ENCODE measurements around the gene C1orf21. TPM values are rescaled to one million over a fixed set of nuclear protein-coding genes. Genes with fewer than 3 reads are reported as not detected.
A peak's percentile ranks its signal among the peaks of the same experiment; 100 is the strongest.

C1orf21 gene
- total and polyA plus RNA-seq, 2 donors (not counting 3 experiments of a cell fraction or from before 2014, with no cell fraction given): 0.79 to 8.5 TPM

DNA sequence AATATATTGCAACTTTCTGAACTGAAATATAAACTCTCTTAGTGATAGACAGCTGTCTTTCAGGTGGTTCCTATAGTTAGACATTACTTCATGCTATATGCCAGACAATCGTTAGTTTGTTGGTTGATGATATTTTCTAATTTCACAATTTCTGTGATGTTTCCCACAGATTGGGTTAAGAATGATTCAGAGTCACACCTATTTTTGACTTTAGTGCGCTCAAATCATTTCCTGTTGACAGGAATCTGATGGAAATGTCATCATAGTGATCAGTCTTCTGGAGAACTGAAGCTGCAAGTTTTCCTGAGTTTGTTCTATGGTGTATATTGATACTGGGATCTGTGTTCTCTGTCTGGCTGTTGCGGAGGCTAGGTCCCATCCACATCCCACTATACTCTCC is 119.7 kb downstream of the C1orf21 start:
- no peaks in the 10 kb centered on the region for H3K27me3 ChIP-seq (ENCODE audit: control insufficient read depth in 2 of 2, insufficient read depth in 2 of 2, low read length in 2 of 2)
- H3K9me1 ChIP-seq (replicated peaks; ENCODE audit: control insufficient read depth, extremely low read depth, insufficient read depth, low read length): no peaks in the 10 kb centered on the region
- H3K4me2 ChIP-seq (ENCODE audit: insufficient read depth, low read length): no peak overlapping the region
- H3K9ac ChIP-seq (replicated peaks; ENCODE audit: extremely low read depth, insufficient read depth, low read length): no peak overlapping the region
- BruUV-seq (replicated peaks): no TSS peak
- H2AFZ ChIP-seq (ENCODE audit: low read depth, low read length): no peak overlapping the region
- intact Hi-C loops (cut with micrococcal nuclease): loop anchor here (2.0 kb wide), 1 partner anchor 18 kb away; no protein-coding TSS in a partner anchor
- H3K27ac ChIP-seq (ENCODE audit: insufficient read depth, low read depth, low read length): no peak overlapping the region
- no peaks in the 10 kb centered on the region for H3K79me2 ChIP-seq (ENCODE audit: control insufficient read depth, insufficient read depth, low read length)
- H3K4me1 ChIP-seq (ENCODE audit: control insufficient read depth, extremely low read depth, insufficient read depth, low read length): peaks cover 14% of the 10 kb centered on the region
- dilution Hi-C loops (cut with MboI; ENCODE audit: extremely low pct_ligation_motif_present, low sequenced_read_pairs): no loop called here
- H4K20me1 ChIP-seq (replicated peaks; ENCODE audit: control insufficient read depth, extremely low read depth, insufficient read depth, low read length): no peaks in the 10 kb centered on the region
- POLR2A ChIA-PET: no interaction called here
- H3K9me3 ChIP-seq (replicated peaks; ENCODE audit: control insufficient read depth, insufficient read depth, low read length): no peaks in the 10 kb centered on the region
- no peak for TF ChIP-seq EZH2 (IDR thresholded peaks at IDR 0.05; ENCODE audit: borderline replicate concordance, low read depth, low read length, severe bottlenecking)
- TF ChIP-seq POLR2AphosphoS5 (IDR thresholded peaks at IDR 0.05; ENCODE audit: insufficient read depth, low read depth, low read length): no peak
- TF ChIP-seq JUN (IDR thresholded peaks at IDR 0.05; ENCODE audit: borderline replicate concordance, insufficient read depth, insufficient read length, low read depth): no peak
- TF ChIP-seq, protein P1, sequence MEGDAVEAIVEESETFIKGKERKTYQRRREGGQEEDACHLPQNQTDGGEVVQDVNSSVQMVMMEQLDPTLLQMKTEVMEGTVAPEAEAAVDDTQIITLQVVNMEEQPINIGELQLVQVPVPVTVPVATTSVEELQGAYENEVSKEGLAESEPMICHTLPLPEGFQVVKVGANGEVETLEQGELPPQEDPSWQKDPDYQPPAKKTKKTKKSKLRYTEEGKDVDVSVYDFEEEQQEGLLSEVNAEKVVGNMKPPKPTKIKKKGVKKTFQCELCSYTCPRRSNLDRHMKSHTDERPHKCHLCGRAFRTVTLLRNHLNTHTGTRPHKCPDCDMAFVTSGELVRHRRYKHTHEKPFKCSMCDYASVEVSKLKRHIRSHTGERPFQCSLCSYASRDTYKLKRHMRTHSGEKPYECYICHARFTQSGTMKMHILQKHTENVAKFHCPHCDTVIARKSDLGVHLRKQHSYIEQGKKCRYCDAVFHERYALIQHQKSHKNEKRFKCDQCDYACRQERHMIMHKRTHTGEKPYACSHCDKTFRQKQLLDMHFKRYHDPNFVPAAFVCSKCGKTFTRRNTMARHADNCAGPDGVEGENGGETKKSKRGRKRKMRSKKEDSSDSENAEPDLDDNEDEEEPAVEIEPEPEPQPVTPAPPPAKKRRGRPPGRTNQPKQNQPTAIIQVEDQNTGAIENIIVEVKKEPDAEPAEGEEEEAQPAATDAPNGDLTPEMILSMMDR (IDR thresholded peaks at IDR 0.05; ENCODE audit: extremely low read depth in 1 of 2, insufficient read depth in 1 of 2, low read depth in 1 of 2, low read length in 2 of 2): no peak
- TF ChIP-seq MYC (IDR thresholded peaks at IDR 0.05; ENCODE audit: low read depth, low read length): no peak
- TF ChIP-seq GATA2 (IDR thresholded peaks at IDR 0.05; ENCODE audit: insufficient read depth, insufficient read length, low read depth, low read length): no peak
- TF ChIP-seq FOS (IDR thresholded peaks at IDR 0.05; ENCODE audit: borderline replicate concordance, insufficient read depth, low read length): no peak
- no peak for TF ChIP-seq POLR2A (IDR thresholded peaks at IDR 0.05; ENCODE audit: low read depth, low read length)
- TF ChIP-seq, protein P2, sequence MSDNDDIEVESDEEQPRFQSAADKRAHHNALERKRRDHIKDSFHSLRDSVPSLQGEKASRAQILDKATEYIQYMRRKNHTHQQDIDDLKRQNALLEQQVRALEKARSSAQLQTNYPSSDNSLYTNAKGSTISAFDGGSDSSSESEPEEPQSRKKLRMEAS (IDR thresholded peaks at IDR 0.05; ENCODE audit: insufficient read depth, insufficient read length): no peak
- CTCF ChIA-PET: no interaction called here
- no peaks in the 10 kb centered on the region for H3K36me3 ChIP-seq (ENCODE audit: control insufficient read depth in 2 of 2, extremely low read depth in 1 of 2, insufficient read depth in 2 of 2, low read length in 2 of 2)
- no peak overlapping the region for H3K4me3 ChIP-seq (replicated peaks in 1 of 3; ENCODE audit: insufficient read depth in 1 of 3, low read depth in 1 of 3, low read length in 3 of 3)
- DNase-seq (ENCODE audit: low read depth, low spot score): peak; percentile 20
- no peak for FAIRE-seq
